ENCODE measurements around the gene DNAH6.

DNA sequence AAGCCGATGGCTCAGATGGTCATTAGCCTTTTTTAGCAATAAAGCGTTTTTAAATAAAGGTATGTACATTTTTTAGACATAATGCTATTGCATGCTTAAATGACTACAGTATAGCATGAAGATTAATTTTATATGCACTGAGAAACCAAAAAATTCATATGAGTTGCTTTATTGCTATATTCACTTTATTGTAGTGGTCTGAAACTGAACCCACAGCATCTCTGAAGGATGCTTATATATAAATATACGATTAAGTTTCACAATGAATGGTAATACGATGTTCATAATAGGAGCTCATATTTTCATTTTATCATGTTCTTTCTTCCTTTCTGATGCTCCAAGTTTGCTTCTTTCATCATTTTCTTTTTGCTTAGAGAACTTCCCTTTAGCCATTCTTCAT lies 132.8 kb downstream of the DNAH6 start:
- TF ChIP-seq CTCF (IDR thresholded peaks at IDR 0.05) (no peak), ZFX (IDR thresholded peaks at IDR 0.05; ENCODE audit: borderline replicate concordance) (no peak)

Data from 22Rv1 (cell line).